K562 (cell line): ENCODE results near the gene TRAF3IP1.

ENCODE experiments used
- BRCA1 ChIP-seq, 2 experiments: fragments of 450-650 bp in 1 of 2; sonication (generic) in 1 of 2; formaldehyde crosslinking in 1 of 2; IDR thresholded peaks; 2 replicates each; pipeline versions ENCODE4 v1.5.0 to v1.6.1; 2017 to 2020; ENCODE audit warnings: mild to moderate bottlenecking in 1 of 2, missing genetic modification reagents in 1 of 2
- CTCF ChIP-seq, 3 experiments: IDR thresholded peaks in 2 of 3; conservative IDR thresholded peaks in 1 of 3; 2 replicates each; pipeline ENCODE4 v1.5.1; 2011 to 2012; ENCODE audit warnings: low read length in 3 of 3, mild to moderate bottlenecking in 3 of 3, control low read depth in 2 of 3, improper control_type of control experiment in 1 of 3, inconsistent platforms in 1 of 3, low read depth in 1 of 3, mixed read lengths in 1 of 3, moderate library complexity in 1 of 3; ENCODE audit not compliant: insufficient read depth in 2 of 3
- EZH2 ChIP-seq: IDR thresholded peaks from 2 replicates; pipeline ENCODE4 v1.6.1; 2012; ENCODE audit warnings: low read depth, mild to moderate bottlenecking, inconsistent platforms, low read length, borderline replicate concordance
- POLR2A ChIP-seq: fragments of 450-650 bp; conservative IDR thresholded peaks from 2 replicates; pipeline ENCODE4 v1.6.1; 2016
- RBM22 ChIP-seq: fragments of 200-400 bp; formaldehyde crosslinking; IDR thresholded peaks from 2 replicates; pipeline ENCODE4 v1.6.1; 2018; ENCODE audit warnings: low read length, low read depth; ENCODE audit not compliant: poor library complexity, severe bottlenecking
- SIN3A ChIP-seq, 2 experiments: fragments of 150-350 bp in 1 of 2; IDR thresholded peaks; 2 replicates each; pipeline ENCODE4 v1.6.1; 2011 to 2016; ENCODE audit warnings: borderline replicate concordance in 2 of 2, low read depth in 2 of 2, low read length in 2 of 2, mild to moderate bottlenecking in 2 of 2, moderate library complexity in 2 of 2; ENCODE audit not compliant: control insufficient read depth in 1 of 2
- TARDBP ChIP-seq: fragments of 450-650 bp; IDR thresholded peaks from 2 replicates; pipeline ENCODE4 v1.6.1; 2016
- TF ChIP-seq, protein P1 (sequence below): sonication (generic); formaldehyde crosslinking; IDR thresholded peaks from 2 replicates; pipeline ENCODE4 v1.8.1; 2023; ENCODE audit warnings: mild to moderate bottlenecking, missing genetic modification reagents

GRCh38 chr2:238291550-238292281, 28.6 kb upstream of the TRAF3IP1 start:
- no peak for TF ChIP-seq CTCF (IDR thresholded peaks at IDR 0.05 in 2 of 3, conservative IDR thresholded peaks at IDR 0.05 in 1 of 3; ENCODE audit: insufficient read depth in 2 of 3, low read depth in 1 of 3, low read length in 3 of 3)
- TF ChIP-seq POLR2A = no peak
- no peak for TF ChIP-seq RBM22
- TF ChIP-seq, protein P1, sequence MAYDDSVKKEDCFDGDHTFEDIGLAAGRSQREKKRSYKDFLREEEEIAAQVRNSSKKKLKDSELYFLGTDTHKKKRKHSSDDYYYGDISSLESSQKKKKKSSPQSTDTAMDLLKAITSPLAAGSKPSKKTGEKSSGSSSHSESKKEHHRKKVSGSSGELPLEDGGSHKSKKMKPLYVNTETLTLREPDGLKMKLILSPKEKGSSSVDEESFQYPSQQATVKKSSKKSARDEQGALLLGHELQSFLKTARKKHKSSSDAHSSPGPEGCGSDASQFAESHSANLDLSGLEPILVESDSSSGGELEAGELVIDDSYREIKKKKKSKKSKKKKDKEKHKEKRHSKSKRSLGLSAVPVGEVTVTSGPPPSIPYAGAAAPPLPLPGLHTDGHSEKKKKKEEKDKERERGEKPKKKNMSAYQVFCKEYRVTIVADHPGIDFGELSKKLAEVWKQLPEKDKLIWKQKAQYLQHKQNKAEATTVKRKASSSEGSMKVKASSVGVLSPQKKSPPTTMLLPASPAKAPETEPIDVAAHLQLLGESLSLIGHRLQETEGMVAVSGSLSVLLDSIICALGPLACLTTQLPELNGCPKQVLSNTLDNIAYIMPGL (CRISPR knock-in tag) = no peak
- TF ChIP-seq SIN3A (IDR thresholded peaks at IDR 0.05; ENCODE audit: borderline replicate concordance in 2 of 2, control insufficient read depth in 1 of 2, low read depth in 2 of 2, low read length in 2 of 2) = no peak
- TF ChIP-seq TARDBP = no peak
- no peak for TF ChIP-seq BRCA1 (IDR thresholded peaks at IDR 0.05)
- no peak for TF ChIP-seq BRCA1 (CRISPR knock-in tag; IDR thresholded peaks at IDR 0.05)
- TF ChIP-seq EZH2 = no peak
